GM21381 (cell line): ENCODE data around the gene CLPTM1.
A peak's percentile ranks its signal among the peaks of the same experiment; 100 is the strongest.

ENCODE experiments used
- ATAC-seq: cut with Tn5 transposase; IDR thresholded peaks from one replicate; pipeline ENCODE4 v1.9.1; 2021; ENCODE audit warnings: mild to moderate bottlenecking, moderate library complexity; ENCODE audit not compliant: unreplicated experiment

The CLPTM1 gene

GRCh38 chr19:45005787-45006186, 50.6 kb downstream of the CLPTM1 start:
- ATAC-seq: no peak

- no peak for ATAC-seq
These were observed 53.4 kb downstream of the CLPTM1 start for GRCh38 chr19:45008552-45008951.

- no peak for ATAC-seq
These were observed 54.6 kb downstream of the CLPTM1 start for GRCh38 chr19:45009625-45010255.

DNA sequence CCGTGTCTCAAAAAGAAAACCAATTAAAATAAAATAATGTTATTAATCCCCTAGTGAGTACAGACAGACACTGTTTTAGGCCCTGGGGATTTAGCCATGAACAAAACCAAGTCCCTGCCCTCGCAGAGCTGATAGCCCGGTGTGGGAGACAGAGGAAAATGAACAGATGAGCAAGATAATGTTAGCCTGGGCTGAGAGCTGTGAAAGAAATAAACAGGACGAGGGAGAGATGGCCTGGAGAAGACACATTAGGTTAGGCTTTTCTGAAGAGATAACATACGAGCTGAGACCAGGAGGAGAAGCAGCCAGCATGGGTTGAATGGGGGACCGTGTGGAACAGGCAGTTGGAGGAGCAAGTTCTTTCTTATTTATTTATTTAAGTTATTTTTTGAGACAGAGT, 55.1 kb downstream of the CLPTM1 start:
- no peak for ATAC-seq

DNA sequence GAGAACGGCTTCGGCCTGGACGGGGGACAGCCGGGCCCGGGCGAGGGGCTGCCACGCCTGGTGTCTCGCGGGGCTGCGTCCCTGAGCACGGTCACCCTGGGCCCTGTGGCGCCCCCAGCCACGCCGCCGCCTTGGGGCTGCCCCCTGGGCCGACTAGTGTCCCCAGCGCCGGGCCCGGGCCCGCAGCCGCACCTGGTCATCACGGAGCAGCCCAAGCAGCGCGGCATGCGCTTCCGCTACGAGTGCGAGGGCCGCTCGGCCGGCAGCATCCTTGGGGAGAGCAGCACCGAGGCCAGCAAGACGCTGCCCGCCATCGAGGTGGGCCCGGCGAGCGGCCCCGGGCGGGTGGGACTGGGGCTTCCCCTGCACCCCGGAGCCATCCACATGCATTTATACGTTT, 56.8 kb downstream of the CLPTM1 start:
- ATAC-seq: no peak

- ATAC-seq: peak; percentile 77
These were observed 61.5 kb downstream of the CLPTM1 start for GRCh38 chr19:45016388-45017314.

- no peak for ATAC-seq
These were observed 64.0 kb downstream of the CLPTM1 start for GRCh38 chr19:45019187-45019586.

DNA sequence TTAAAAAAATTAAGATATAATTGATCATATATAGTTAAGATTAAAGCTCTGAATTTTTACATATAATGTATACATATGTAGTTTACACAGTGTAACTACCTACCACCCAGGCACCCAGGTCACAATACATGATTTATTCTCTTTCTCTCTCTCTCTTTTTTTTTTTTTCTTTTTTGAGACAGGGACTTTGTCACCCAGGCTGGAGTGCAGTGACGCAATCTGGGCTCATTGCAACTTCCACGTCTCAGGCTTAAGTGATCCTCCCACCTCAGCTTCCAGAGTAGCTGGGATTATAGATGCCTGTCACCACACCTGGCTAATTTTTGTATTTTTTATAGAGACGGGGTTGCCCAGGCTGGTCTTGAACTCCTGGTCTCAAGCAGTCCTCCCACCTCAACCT, 64.9 kb downstream of the CLPTM1 start:
- no peak for ATAC-seq

DNA sequence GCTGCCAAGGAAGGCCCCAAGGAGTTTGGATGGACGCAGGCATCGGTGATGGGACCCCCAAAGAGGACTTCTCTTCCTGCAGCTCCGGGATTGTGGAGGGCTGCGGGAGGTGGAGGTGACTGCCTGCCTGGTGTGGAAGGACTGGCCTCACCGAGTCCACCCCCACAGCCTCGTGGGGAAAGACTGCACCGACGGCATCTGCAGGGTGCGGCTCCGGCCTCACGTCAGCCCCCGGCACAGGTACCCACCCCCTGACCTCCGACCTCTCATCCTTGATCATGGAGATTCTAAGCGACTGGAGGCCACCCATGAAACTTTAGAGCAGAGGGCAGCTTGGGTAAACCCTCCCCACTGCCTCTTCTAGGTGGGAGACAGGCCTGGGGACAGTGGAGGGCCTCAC, 66.8 kb downstream of the CLPTM1 start:
- no peak for ATAC-seq

- ATAC-seq: no peak
These were observed 67.9 kb downstream of the CLPTM1 start for GRCh38 chr19:45023048-45023447.

DNA sequence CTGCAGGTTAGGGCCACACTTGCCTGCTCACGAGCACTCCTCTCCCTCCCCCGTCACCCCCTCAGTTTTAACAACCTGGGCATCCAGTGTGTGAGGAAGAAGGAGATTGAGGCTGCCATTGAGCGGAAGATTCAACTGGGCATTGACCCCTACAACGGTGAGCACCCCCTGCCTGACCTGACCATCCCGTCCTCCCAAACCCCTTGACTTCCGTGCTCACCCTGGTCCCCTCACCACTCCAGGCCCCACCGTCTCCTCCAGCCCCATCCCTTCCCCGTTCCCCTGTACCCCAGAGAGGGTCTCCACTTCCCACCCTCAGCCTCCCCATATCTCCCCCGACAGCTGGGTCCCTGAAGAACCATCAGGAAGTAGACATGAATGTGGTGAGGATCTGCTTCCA, 70.1 kb downstream of the CLPTM1 start:
- ATAC-seq: no peak

GRCh38 chr19:45027371-45027770, 72.2 kb downstream of the CLPTM1 start:
- no peak for ATAC-seq

DNA sequence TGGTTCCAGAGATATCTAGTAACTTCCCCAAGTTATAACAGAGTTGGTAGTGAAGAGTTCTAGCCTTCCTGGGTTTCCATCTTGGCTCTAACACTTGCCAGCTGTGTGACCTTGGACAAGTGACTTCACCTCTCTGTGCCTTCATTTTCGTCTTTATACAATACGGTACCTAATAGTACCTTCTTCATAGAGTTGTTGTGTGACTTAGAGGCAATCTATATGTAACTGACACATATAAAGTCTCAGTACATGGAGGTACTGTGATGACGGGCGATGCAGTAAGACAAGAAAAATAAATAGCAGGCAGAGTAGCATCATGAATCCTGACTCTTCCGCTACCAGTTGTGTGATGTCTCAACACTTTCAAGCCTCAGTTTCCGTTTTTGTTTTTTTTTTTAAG, 75.6 kb downstream of the CLPTM1 start:
- no peak for ATAC-seq

DNA sequence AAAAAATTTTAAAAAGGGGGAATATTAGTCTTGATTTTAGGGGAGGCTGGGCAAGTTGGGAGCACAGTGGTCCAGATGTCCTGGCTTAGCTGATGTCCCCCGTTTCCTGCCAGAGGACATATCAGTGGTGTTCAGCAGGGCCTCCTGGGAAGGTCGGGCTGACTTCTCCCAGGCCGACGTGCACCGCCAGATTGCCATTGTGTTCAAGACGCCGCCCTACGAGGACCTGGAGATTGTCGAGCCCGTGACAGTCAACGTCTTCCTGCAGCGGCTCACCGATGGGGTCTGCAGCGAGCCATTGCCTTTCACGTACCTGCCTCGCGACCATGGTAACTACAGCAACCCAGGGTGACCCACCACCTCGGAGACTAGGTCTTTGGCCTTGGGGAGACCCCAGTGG, 77.2 kb downstream of the CLPTM1 start:
- ATAC-seq: no peak

GRCh38 chr19:45035755-45036154, 80.6 kb downstream of the CLPTM1 start:
- no peak for ATAC-seq

DNA sequence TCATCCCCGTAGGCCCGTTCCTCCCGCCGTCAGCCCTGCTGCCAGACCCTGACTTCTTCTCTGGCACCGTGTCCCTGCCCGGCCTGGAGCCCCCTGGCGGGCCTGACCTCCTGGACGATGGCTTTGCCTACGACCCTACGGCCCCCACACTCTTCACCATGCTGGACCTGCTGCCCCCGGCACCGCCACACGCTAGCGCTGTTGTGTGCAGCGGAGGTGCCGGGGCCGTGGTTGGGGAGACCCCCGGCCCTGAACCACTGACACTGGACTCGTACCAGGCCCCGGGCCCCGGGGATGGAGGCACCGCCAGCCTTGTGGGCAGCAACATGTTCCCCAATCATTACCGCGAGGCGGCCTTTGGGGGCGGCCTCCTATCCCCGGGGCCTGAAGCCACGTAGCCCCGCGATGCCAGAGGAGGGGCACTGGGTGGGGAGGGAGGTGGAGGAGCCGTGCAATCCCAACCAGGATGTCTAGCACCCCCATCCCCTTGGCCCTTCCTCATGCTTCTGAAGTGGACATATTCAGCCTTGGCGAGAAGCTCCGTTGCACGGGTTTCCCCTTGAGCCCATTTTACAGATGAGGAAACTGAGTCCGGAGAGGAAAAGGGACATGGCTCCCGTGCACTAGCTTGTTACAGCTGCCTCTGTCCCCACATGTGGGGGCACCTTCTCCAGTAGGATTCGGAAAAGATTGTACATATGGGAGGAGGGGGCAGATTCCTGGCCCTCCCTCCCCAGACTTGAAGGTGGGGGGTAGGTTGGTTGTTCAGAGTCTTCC, 82.4 kb downstream of the CLPTM1 start:
- no peak for ATAC-seq

DNA sequence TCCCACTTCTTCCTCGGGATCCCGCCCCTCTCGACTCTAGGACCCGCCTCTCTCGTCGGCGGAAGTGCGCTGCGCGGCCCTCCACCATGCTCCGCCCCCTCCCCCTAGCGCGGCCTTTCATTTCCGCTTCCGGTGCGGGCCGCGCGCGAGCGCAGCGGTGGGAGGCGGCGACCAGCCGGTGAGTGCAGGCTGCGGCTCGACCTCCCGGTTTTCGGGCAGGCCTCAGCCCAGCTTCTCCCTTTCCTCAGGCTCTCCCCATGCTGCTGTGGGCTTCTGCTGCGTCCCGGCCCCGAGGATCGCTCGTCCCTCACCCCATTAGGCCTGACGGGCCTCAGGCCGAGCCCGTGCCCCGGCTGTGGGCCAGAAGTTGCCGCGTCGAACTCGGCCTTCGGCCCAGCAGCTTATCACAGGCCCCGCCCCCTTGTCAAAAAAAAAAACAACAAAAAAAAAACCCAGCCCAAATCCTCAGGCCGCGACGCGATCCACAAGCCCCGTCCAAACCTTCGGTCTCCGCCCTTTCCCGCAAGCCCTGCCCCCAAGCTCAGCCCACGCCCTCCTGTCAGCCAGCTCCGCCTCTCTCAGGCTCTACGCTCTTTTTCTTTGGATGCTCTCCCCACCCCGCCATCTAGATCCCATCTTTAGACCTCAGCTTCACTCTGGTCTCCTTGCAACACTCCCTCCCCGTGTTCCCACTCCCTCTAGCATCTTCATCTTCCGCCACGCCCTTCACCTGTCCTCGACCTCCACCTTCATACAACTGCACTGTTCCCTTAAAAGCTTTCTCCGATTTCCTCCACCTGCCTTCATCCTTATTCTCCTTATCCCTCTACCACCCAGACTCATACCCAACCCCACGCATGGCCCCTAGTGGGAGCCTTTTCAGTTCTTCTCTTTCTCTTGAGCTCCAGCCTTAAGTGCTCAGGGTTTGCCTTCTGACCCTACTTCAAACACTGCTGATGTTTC, 84.0 kb downstream of the CLPTM1 start, which contains the start of gene CLASRP:
TSS of gene CLASRP (plus strand) at position 115 of the 963 bp plus-strand sequence. CDS start 1,168 bp downstream, outside the sequence.
- ATAC-seq: peak; percentile 86

GRCh38 chr19:45040059-45040771, 85.0 kb downstream of the CLPTM1 start:
- no peak for ATAC-seq

DNA sequence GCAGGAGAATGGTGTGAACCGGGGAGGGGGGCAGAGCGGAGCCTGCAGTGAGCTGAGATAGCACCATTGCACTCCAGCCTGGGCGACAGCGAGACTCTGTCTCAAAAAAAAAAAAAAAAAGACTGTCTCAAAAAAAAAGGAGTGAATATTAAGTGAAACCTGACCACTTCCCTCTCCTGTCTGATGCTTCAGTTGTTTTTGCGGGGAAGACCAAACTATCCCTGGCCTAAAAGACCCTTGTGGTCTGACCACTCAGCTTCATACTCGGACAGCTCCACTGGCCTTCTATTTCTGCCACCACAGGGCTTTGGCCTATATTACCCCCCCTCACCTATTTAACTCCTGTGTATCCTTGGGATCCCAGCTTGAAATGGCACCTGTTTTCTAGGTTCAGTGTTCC, 85.9 kb downstream of the CLPTM1 start:
- ATAC-seq: no peak
